GM19324 (cell line): Measurements from ENCODE around the gene ABCG1.

ENCODE experiments used
- ATAC-seq: cut with Tn5 transposase; IDR thresholded peaks from one replicate; pipeline ENCODE4 v1.9.1; 2021; ENCODE audit warnings: mild to moderate bottlenecking, moderate library complexity; ENCODE audit not compliant: unreplicated experiment, low FRiP score

Gene ABCG1

GRCh38 chr21:42316891-42317290 is 98.0 kb downstream of the ABCG1 start:
- ATAC-seq, result no peak

GRCh38 chr21:42317341-42317741 is 98.4 kb downstream of the ABCG1 start:
- no peak for ATAC-seq

- no peak for ATAC-seq
These were observed 99.1 kb downstream of the ABCG1 start for GRCh38 chr21:42317826-42318746.

GRCh38 chr21:42319376-42319775 is 100.4 kb downstream of the ABCG1 start:
- no peak for ATAC-seq

GRCh38 chr21:42319851-42320572 is 101.1 kb downstream of the ABCG1 start:
- ATAC-seq, result no peak

GRCh38 chr21:42320791-42321190 is 101.9 kb downstream of the ABCG1 start:
- ATAC-seq, result no peak

- no peak for ATAC-seq
These were observed 102.3 kb downstream of the ABCG1 start for GRCh38 chr21:42321231-42321630.

GRCh38 chr21:42321845-42322244 is 102.9 kb downstream of the ABCG1 start:
- no peak for ATAC-seq

GRCh38 chr21:42324896-42325295 is 106.0 kb downstream of the ABCG1 start:
- ATAC-seq, result no peak

GRCh38 chr21:42330380-42331371 is 111.7 kb downstream of the ABCG1 start:
- ATAC-seq, result no peak

- no peak for ATAC-seq
These were observed 112.7 kb downstream of the ABCG1 start for GRCh38 chr21:42331660-42332059.

GRCh38 chr21:42332557-42333317 is 113.8 kb downstream of the ABCG1 start:
- no peak for ATAC-seq

- ATAC-seq, result no peak
These were observed 117.1 kb downstream of the ABCG1 start for GRCh38 chr21:42336054-42336453.

GRCh38 chr21:42337276-42337675 is 118.3 kb downstream of the ABCG1 start:
- no peak for ATAC-seq

GRCh38 chr21:42337830-42338728 is 119.1 kb downstream of the ABCG1 start:
- ATAC-seq, result no peak

- no peak for ATAC-seq
These were observed 120.1 kb downstream of the ABCG1 start for GRCh38 chr21:42338729-42339715.

- ATAC-seq, result no peak
These were observed 121.5 kb downstream of the ABCG1 start for GRCh38 chr21:42340187-42341050.
